Astrocyte of the cerebellum (primary cell): Measurements from ENCODE around the gene RET.
"Not testable (repeated sequence)": the region's sequence is repeated elsewhere in the genome, so short reads cannot be mapped to it uniquely, and the experiment has no call there.

Experiments used
- DNase-seq: peaks from one replicate; pipeline ENCODE4 v3.0.0-alpha.2; 2011; ENCODE audit warnings: low read depth
- H3K4me3 ChIP-seq: 2 replicates; pipeline ENCODE4 v1.5.1; 2011; ENCODE audit warnings: mild to moderate bottlenecking, low read depth, low read length, moderate library complexity
- CTCF ChIP-seq: IDR thresholded peaks from 2 replicates; pipeline ENCODE4 v1.5.1; 2012; ENCODE audit warnings: low read length, low read depth, moderate library complexity, mild to moderate bottlenecking; ENCODE audit errors: missing control alignments
- in situ Hi-C: cut with HindIII; loops from 2 replicates; pipeline ENCODE4 v1.10.0; 2017; ENCODE audit warnings: low sequenced_read_pairs

RET gene

GRCh38 chr10:43090664-43091063 is 13.8 kb downstream of the RET start:
- in situ Hi-C loops: no loop called here
- no peak for TF ChIP-seq CTCF
- H3K4me3 ChIP-seq: no peak overlapping the region
- DNase-seq: no peak

GRCh38 chr10:43091846-43092245 is 15.0 kb downstream of the RET start:
- no peak for DNase-seq
- no peak for TF ChIP-seq CTCF
- no peak overlapping the region for H3K4me3 ChIP-seq
- in situ Hi-C loops: no loop called here

- no peak overlapping the region for H3K4me3 ChIP-seq
- DNase-seq: no peak
- in situ Hi-C loops: no loop called here
- no peak for TF ChIP-seq CTCF
Observed at GRCh38 chr10:43093423-43094076, 16.7 kb downstream of the RET start.

GRCh38 chr10:43094085-43094484 is 17.2 kb downstream of the RET start:
- in situ Hi-C loops: no loop called here
- no peak overlapping the region for H3K4me3 ChIP-seq
- DNase-seq: no peak
- TF ChIP-seq CTCF: no peak

GRCh38 chr10:43099339-43099738 is 22.5 kb downstream of the RET start:
- H3K4me3 ChIP-seq, in situ Hi-C loops, DNase-seq: not testable (repeated sequence)

- no peak overlapping the region for H3K4me3 ChIP-seq
- TF ChIP-seq CTCF: no peak
- DNase-seq: no peak
- in situ Hi-C loops: no loop called here
Observed at GRCh38 chr10:43099928-43100327, 23.1 kb downstream of the RET start.

- in situ Hi-C loops: no loop called here
- H3K4me3 ChIP-seq: no peak overlapping the region
- DNase-seq: no peak
- no peak for TF ChIP-seq CTCF
Observed at GRCh38 chr10:43100366-43100765, 23.5 kb downstream of the RET start.
